HL-60/S4 treated with phorbol 12-myristate 13-acetate at 8.2 ng/mL for 4 days and 3 days (cell line): Measurements from ENCODE around the gene HOXD11.

Experiments
- in situ Hi-C: fragments of 300-500 bp; cut with MboI; formaldehyde crosslinking; loops from 2 replicates; pipeline ENCODE4 v1.15.0; 2022; ENCODE audit warnings: low sequenced_read_pairs

The HOXD11 gene

DNA sequence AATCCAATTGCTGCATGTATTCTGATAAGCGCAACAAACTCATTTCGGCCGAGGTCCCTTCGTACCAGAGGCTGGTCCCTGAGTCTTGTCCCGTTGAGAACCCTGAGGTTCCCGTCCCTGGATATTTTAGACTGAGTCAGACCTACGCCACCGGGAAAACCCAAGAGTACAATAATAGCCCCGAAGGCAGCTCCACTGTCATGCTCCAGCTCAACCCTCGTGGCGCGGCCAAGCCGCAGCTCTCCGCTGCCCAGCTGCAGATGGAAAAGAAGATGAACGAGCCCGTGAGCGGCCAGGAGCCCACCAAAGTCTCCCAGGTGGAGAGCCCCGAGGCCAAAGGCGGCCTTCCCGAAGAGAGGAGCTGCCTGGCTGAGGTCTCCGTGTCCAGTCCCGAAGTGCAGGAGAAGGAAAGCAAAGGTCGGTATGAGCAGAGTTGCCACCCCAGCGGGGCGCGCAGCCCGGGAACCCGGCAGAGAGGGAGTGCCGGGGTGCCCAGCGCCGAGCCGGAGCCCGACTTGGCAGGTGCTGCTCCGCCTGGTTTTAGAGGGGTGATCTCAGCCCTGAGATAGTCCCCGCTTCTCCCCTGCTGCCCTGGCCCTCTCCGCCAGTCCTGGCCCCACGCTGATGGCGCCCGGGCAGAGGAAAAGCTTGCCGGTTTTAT is 10.2 kb downstream of the HOXD11 start:
- in situ Hi-C loops = no loop called here

- in situ Hi-C loops = no loop called here
These were observed 10.8 kb downstream of the HOXD11 start for GRCh38 chr2:176117823-176118371.

- in situ Hi-C loops = no loop called here
These were observed 11.7 kb downstream of the HOXD11 start for GRCh38 chr2:176118601-176119339.

DNA sequence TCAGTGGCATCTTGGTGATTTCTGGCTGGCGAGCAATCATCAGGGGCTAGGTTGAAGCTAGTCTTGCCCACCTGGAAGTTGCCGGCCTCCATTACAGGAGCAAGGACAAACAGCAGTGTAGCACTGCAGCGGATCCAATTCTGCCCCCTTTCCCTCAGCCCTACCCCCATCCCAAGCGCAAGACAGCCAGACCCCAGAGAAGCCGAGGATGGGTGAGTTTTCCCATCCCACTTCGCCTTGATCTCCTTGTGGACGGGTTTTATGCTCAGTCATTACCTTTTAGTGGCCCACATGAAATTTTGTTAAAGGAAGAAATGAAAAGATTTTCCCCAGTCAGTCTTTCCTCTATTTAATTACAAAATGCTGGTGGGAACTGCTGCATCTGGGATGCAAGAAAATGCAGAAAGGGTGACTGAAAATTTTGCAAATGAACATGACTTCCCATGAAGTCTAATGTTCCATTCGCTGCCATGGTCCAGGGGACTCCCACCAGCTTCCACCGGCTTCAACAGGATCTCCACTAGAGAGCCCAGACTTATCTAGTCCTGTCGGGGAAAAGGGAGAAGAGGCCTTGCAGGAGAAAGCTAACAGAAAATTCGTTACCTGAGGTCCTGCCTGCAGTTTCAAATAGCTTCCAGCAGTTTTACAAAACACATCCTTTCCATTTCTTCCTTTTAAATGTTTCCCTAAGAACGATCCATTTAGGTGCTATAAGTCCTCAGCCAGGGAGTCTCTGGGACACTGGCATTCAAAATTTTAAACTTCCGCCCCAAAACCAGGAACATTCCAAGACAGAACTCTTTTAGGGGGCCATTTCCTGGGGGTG is 13.5 kb downstream of the HOXD11 start:
- in situ Hi-C loops = no loop called here

DNA sequence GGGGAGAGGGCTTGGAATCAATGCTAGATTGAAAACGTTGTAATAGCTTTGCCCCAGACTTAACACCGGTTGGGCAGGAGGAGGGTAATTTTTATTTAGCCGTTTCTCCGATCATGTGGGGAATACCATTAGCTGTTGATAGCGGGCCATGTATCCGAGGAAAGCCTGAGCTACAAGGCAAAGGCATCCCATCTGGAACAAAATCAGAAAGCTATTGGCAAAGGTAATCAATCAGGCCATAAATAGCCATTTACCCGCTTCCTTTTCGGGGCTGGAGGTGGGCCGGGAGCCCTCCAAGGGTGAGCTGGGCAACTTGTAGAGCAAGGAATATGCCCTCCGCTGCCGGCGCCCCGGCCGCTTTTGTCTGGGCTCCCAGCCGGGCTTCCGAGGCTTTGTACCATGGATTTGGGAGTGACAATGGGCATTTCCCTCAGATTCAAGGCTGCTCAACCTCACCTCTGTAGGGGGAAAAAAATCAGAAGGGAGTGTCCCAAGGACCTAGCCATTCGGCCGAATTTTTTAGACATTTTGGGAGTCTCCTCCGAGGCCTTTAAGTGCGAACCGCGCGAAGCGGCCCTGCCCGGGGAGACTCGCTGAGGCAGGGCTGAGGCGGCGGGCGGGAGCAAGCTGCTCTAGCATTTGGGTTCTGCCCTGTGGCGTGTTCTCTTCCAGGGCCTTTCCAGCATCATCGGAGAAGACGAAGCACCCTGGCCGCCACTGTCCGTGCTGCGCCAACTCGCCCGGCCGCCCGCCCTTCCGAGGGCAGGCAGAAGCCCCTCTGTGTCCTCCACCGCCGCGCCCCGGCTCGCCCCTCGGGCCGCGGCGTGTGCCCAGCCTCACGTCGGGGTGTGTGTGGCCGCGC is 14.3 kb downstream of the HOXD11 start:
- in situ Hi-C loops = no loop called here

DNA sequence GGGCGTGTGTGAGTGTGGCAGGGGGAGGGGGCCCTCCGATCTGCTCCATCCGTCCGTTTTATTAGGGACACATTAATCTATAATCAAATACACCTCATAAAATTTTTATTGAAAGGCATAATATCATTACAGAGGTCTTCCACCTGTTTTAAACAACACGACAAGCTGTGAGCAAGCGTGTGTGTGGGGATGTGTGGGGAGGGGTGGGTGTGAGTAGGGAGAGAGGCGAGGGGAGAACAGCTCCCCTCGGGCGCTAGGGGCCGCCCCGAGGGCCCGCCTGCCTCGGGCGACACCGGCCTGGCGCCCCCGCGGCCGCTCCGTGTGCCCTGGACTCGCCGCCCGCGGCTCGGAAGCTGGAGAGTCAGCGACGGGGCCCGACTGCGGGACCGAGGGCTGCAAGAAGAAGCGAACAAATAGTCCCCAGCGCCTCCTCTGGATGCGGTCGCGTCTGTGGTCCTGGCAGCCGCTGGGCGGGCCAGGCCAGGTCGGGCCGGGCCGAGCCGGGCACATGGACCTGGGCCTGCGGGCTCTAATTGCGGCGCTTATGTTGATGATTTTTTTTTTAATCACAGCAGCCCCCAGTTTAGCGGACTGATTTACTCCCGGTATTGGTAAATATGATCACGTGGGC is 15.1 kb downstream of the HOXD11 start:
- in situ Hi-C loops = no loop called here

DNA sequence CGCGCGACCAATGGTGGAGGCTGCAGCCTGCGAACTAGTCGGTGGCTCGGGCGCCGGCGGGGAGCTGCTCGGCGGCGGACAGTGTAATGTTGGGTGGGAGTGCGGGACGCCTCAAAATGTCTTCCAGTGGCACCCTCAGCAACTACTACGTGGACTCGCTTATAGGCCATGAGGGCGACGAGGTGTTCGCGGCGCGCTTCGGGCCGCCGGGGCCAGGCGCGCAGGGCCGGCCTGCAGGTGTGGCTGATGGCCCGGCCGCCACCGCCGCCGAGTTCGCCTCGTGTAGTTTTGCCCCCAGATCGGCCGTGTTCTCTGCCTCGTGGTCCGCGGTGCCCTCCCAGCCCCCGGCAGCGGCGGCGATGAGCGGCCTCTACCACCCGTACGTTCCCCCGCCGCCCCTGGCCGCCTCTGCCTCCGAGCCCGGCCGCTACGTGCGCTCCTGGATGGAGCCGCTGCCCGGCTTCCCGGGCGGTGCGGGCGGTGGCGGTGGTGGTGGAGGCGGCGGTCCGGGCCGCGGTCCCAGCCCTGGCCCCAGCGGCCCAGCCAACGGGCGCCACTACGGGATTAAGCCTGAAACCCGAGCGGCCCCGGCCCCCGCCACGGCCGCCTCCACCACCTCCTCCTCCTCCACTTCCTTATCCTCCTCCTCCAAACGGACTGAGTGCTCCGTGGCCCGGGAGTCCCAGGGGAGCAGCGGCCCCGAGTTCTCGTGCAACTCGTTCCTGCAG is 15.8 kb downstream of the HOXD11 start, which contains the start of gene HOXD9:
Gene HOXD9 (plus strand): TSS at position 37 of the 728 bp plus-strand sequence. CDS start 50 bp downstream, at position 87.
- in situ Hi-C loops = no loop called here

- in situ Hi-C loops = no loop called here
These were observed 16.5 kb downstream of the HOXD11 start for GRCh38 chr2:176123411-176124109.

DNA sequence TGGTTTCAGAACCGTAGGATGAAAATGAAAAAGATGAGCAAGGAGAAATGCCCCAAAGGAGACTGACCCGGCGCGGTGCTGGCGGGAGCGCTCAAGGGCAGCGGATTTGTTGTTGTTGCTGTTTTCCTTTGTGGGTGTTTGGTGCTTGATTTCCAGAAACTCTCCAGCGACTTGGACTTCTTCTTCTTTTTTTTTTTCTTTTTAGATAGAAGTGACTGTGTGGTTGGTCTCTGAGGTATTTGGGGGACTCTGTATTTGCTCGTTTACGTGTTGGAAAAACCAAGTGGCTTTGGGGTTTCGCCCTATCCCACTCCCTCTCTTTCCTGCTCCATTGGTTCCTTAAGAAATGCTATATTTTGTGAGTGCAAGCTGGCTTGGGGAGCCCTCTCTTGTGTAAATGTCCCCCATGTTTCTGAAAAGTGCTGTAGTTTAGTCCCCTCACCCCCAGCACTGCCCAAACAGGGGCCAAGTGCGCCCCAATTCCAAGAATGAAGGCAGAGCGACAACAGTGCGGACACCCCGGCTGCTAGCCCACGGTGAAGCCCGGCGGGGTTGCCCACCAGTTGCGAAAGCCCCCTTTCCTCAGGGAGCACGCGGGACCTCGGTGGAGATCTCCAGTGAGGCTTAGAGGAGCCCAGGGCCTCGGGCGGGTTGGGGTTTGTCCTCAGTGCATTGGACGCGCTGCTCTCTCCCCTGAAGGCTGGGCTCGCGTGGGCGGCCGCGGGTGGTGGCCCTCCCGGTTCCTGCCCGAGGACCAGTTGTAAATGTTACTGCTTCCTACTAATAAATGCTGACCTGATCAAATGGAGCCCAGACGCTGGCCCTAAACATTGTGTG is 17.2 kb downstream of the HOXD11 start:
- in situ Hi-C loops = no loop called here

DNA sequence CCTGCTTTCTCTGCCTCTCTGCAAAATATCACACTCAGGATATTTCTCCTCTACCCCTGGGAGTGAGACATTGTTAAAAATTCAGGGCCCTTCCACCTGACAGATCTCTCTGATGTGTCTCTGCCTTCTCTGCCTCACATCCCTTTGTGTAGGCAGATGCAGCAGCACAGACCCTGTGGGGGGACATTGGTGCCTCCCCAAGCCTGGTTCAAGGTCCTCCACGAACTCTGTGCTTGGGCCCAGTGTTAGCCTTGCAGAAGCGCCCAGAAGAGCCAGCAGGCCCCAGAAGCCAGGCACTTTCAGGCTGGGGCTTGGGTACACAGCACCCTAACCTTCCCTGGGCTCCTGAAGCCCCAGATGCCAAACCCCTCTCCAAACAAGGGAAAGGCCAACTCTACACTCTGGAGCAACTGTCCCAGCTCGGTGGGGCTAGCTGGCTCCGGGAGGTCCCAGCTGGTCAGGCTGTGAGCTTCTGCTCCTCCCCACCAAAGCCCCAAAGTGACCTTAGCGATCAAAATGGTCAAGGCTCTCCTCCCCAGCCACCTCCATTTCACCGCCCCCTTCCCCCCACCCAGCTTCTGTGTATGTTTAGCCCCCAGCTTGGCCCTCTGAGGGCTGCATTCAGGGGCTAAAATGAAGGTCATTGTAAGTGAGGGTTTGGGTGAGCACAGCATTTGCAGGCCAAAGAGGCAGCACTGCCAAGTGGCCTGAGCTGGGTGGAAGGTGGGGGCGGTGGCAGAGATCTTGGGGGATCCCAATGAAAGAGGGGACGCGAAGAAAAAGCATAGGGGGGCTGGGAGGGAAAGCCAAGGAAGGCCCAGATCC is 18.1 kb downstream of the HOXD11 start:
- in situ Hi-C loops = loop anchor here (25.0 kb wide), 2 partner anchors 537 to 1012 kb away; no protein-coding TSS in a partner anchor

GRCh38 chr2:176125772-176126054 is 18.6 kb downstream of the HOXD11 start:
- in situ Hi-C loops = loop anchor here (25.0 kb wide), 2 partner anchors 537 to 1012 kb away; no protein-coding TSS in a partner anchor

- in situ Hi-C loops = loop anchor here (25.0 kb wide), 2 partner anchors 535 to 1010 kb away; no protein-coding TSS in a partner anchor
These were observed 20.1 kb downstream of the HOXD11 start for GRCh38 chr2:176126929-176127773.

DNA sequence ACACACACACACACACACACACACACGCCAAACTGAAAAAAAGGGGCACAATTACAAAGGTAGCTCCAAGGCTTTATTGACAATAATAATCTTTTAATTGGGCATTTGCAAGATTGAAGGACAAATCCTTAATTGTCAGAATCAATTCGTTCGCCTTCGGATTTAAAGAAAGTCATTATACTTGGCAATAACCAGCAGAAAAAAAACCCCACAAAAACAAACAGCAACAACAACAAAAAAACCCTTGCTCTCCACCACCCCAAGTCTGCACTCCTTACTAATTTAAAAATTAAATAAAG is 20.6 kb downstream of the HOXD11 start:
- in situ Hi-C loops = loop anchor here (25.0 kb wide), 2 partner anchors 535 to 1010 kb away; no protein-coding TSS in a partner anchor

DNA sequence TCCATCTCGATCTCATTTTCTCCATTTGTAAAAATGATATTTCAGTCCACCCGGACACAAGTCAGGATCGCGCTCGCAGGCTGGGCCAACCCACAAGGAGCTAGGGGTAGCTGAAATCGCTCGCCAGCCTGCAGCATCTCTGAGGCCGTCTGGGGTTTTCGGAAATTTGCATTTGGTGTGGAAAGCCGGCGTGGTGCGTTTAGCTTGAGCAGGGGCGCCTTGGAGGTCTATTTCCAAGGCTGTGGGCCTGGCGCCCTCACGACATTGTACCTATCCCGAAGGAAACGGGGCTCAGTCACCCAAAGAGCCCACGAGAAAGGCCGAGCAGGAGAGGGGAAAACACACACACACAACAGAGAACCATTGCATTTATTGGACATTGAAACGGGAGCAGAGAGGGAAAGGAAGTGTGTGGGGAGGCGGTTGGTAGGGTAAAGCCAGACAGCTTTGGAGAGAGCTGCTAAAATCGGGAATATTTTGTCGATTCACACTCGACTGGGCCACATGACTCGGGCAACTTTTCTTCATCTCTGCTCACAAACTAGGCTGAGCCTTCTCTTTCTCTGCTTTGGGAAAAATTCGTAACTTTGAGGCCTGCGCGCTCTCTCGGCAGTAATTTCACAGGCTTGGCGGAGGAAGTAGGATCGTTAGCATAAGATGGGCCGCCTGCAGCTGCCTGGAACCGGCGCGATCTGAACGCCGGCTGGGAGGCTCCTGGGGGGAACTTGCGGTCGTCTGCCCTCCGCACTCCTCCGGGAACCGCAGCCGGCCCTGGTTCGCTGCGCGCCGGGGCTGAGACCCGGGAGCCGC is 21.3 kb downstream of the HOXD11 start:
- in situ Hi-C loops = loop anchor here (25.0 kb wide), 2 partner anchors 534 to 1009 kb away; no protein-coding TSS in a partner anchor
